SK-N-SH treated with all-trans-retinoic acid at 6 μM for 48 hours (cell line): ENCODE results near the gene CABP4.

Source experiments
- ARNTL ChIP-seq: fragments of 450-650 bp; formaldehyde crosslinking; IDR thresholded peaks from 2 replicates; pipeline ENCODE4 v1.5.0; 2020; ENCODE audit warnings: low read depth, mild to moderate bottlenecking, moderate library complexity, borderline replicate concordance
- BACH2 ChIP-seq: fragments of 250-450 bp; sonication (Bioruptor Pico); IDR thresholded peaks from 2 replicates; pipeline ENCODE4 v1.9.0; 2021; ENCODE audit warnings: mild to moderate bottlenecking, borderline replicate concordance
- CREB5 ChIP-seq: fragments of 250-450 bp; sonication (Bioruptor Pico); IDR thresholded peaks from 2 replicates; pipeline ENCODE4 v1.5.1; 2020; ENCODE audit warnings: low read depth, mild to moderate bottlenecking, moderate library complexity
- CSRNP3 ChIP-seq: fragments of 250-450 bp; sonication (Bioruptor Pico); IDR thresholded peaks from 2 replicates; pipeline ENCODE4 v1.5.1; 2021; ENCODE audit warnings: mild to moderate bottlenecking, moderate library complexity
- PPARA ChIP-seq: fragments of 250-450 bp; sonication (Bioruptor Pico); IDR thresholded peaks from 2 replicates; pipeline ENCODE4 v1.5.0; 2020; ENCODE audit warnings: mild to moderate bottlenecking, borderline replicate concordance
- RARB ChIP-seq: fragments of 250-450 bp; sonication (Bioruptor Pico); IDR thresholded peaks from 2 replicates; pipeline ENCODE4 v1.8.0; 2021; ENCODE audit warnings: mild to moderate bottlenecking, moderate library complexity
- SNAI2 ChIP-seq: fragments of 250-450 bp; sonication (Bioruptor Pico); IDR thresholded peaks from 2 replicates; pipeline ENCODE4 v1.5.0; 2020; ENCODE audit warnings: mild to moderate bottlenecking, moderate library complexity
- TSHZ2 ChIP-seq: fragments of 250-450 bp; sonication (Bioruptor Pico); IDR thresholded peaks from 2 replicates; pipeline ENCODE4 v1.5.0; 2020; ENCODE audit warnings: mild to moderate bottlenecking, moderate library complexity
- ZNF565 ChIP-seq: fragments of 450-650 bp; formaldehyde crosslinking; conservative IDR thresholded peaks from 2 replicates; pipeline ENCODE4 v1.5.0; 2020; ENCODE audit warnings: low read depth, mild to moderate bottlenecking, moderate library complexity
- TF ChIP-seq, protein P1 (sequence below): fragments of 250-450 bp; sonication (Bioruptor Pico); IDR thresholded peaks from 2 replicates; pipeline ENCODE4 v1.8.0; 2020; ENCODE audit warnings: mild to moderate bottlenecking, moderate library complexity, borderline replicate concordance

DNA sequence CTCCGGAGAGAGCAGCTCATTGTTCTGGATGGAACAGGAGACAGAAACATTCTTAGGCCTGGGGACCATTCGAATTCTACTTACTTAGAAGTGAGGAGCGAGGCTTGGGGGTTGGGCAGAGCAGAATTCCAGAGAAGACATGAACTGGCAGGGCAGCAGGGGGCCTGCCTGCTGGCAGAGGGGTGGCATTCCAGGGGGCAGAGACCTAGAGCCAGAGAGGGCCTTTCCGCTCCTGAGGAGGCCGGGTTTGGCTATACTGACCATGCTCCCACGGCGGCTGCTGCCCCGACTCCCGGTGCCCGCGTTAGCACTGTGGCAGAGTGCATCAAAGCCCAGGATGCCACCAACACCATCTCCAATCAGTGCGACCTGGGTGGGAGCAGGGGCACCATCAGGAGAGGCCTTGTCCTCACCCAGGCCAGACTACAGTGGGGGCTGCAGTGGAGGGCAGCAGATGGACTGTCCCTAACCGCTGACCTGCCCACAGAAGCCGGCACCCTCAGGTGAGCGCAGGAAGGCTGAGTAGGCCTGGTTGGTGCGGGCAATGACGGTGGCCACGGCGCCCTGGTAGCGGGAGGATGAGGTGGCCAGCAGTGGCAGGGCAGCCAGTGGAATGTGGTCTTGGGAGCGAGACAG, 42.6 kb downstream of the CABP4 start:
- TF ChIP-seq TSHZ2 (CRISPR knock-in tag) (no peak), CREB5 (no peak), ARNTL (CRISPR knock-in tag) (no peak), PPARA (CRISPR knock-in tag) (no peak), CSRNP3 (CRISPR knock-in tag) (no peak), SNAI2 (CRISPR knock-in tag) (no peak), BACH2 (no peak), ZNF565 (CRISPR knock-in tag) (no peak), RARB (CRISPR knock-in tag) (no peak)
- TF ChIP-seq, protein P1, sequence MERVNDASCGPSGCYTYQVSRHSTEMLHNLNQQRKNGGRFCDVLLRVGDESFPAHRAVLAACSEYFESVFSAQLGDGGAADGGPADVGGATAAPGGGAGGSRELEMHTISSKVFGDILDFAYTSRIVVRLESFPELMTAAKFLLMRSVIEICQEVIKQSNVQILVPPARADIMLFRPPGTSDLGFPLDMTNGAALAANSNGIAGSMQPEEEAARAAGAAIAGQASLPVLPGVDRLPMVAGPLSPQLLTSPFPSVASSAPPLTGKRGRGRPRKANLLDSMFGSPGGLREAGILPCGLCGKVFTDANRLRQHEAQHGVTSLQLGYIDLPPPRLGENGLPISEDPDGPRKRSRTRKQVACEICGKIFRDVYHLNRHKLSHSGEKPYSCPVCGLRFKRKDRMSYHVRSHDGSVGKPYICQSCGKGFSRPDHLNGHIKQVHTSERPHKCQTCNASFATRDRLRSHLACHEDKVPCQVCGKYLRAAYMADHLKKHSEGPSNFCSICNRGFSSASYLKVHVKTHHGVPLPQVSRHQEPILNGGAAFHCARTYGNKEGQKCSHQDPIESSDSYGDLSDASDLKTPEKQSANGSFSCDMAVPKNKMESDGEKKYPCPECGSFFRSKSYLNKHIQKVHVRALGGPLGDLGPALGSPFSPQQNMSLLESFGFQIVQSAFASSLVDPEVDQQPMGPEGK (CRISPR knock-in tag), result no peak
